HCT116 (cell line): ENCODE data around the gene MRPS23. TPM values are rescaled to one million over a fixed set of nuclear protein-coding genes. Genes with fewer than 3 reads are reported as not detected.

Source experiments
- ATAC-seq: fragments of 200-7000 bp; cut with Tn5 transposase; 2 replicates; pipeline ENCODE4 v1.9.1; 2020; ENCODE audit warnings: mild to moderate bottlenecking, moderate library complexity
- BruUV-seq: library from RNA; stranded (reverse); fragments of 400-500 nt; replicated peaks from 2 replicates; lab custom pipeline; 2021; lab: Mats Ljungman, UMichigan
- CTCF ChIA-PET: fragments of 300-600 bp; sonication (Branson Sonifier 250); formaldehyde crosslinking; loops from one replicate; lab custom pipeline; 2021; ENCODE audit warnings: antibody characterized with exemption; lab: Charles Lee
- POLR2A ChIA-PET: fragments of 300-600, 350-600 bp; sonication (Branson Sonifier 250); formaldehyde crosslinking; loops from one replicate; lab custom pipeline; 2021; ENCODE audit warnings: antibody characterized with exemption; lab: Charles Lee
- RAD21 ChIA-PET, 2 experiments: fragments of 300-600 bp; sonication (Branson Sonifier 250); formaldehyde crosslinking; loops; one replicate each; lab custom pipeline; 2023; ENCODE audit warnings: low total read pairs in 2 of 2; ENCODE audit not compliant: uncharacterized antibody in 2 of 2, unreplicated experiment in 2 of 2, low non-redundant PET in 1 of 2; lab: Charles Lee
- DNase-seq: peaks from one replicate; pipeline ENCODE4 v3.0.0-alpha.2; 2010; ENCODE audit warnings: low read depth, low spot score
- H2AFZ ChIP-seq: fragments of 200-600 bp; shearing (Covaris generic), sonication (generic); 2 replicates; pipeline ENCODE4 v1.6.1; 2017; ENCODE audit warnings: low read depth, mixed run types, mixed read lengths, antibody characterized with exemption, low read length; ENCODE audit not compliant: poor library complexity, severe bottlenecking
- H3K27ac ChIP-seq: 2 replicates; pipeline ENCODE4 v1.5.1; 2012; ENCODE audit warnings: low read depth, low read length
- H3K27me3 ChIP-seq: fragments of 200-600 bp; sonication (generic); 2 replicates; pipeline ENCODE4 v1.6.1; 2016; ENCODE audit warnings: mixed run types, low read length, mixed read lengths; ENCODE audit not compliant: insufficient read depth
- H3K36me3 ChIP-seq, 2 experiments: fragments of 200-500 bp in 1 of 2; fragments of 200-600 bp in 1 of 2; sonication (Bioruptor generic) in 1 of 2; sonication (generic) in 1 of 2; 2 replicates each; pipeline versions ENCODE4 v1.5.1 to v1.6.1; 2014 to 2016; ENCODE audit warnings: low read length in 2 of 2, inconsistent platforms in 1 of 2, mixed read lengths in 1 of 2, mixed run types in 1 of 2; ENCODE audit not compliant: insufficient read depth in 2 of 2, control insufficient read depth in 1 of 2
- H3K4me1 ChIP-seq, 2 experiments: fragments of 200-600 bp in 1 of 2; sonication (generic) in 1 of 2; 2 replicates each; pipeline versions ENCODE4 v1.5.1 to v1.6.1; 2012 to 2017; ENCODE audit warnings: low read length in 2 of 2, inconsistent platforms in 1 of 2, mild to moderate bottlenecking in 1 of 2, mixed read lengths in 1 of 2, mixed run types in 1 of 2, moderate library complexity in 1 of 2; ENCODE audit not compliant: insufficient read depth in 2 of 2, control insufficient read depth in 1 of 2
- H3K4me2 ChIP-seq: fragments of 200-600 bp; sonication (generic); 2 replicates; pipeline ENCODE4 v1.6.1; 2017; ENCODE audit warnings: mixed run types, low read length, mixed read lengths
- H3K4me3 ChIP-seq, 2 experiments: fragments of 200-600 bp in 1 of 2; sonication (generic) in 1 of 2; replicated peaks in 1 of 2; 2 replicates each; pipeline ENCODE4 v1.5.1; 2011 to 2016; ENCODE audit warnings: low read length in 2 of 2, control low read depth in 1 of 2, low read depth in 1 of 2, mild to moderate bottlenecking in 1 of 2, mixed read lengths in 1 of 2, mixed run types in 1 of 2
- H3K79me2 ChIP-seq: fragments of 200-600 bp; sonication (generic); 2 replicates; pipeline ENCODE4 v1.6.1; 2017; ENCODE audit warnings: mild to moderate bottlenecking, mixed run types, low read length, moderate library complexity, mixed read lengths; ENCODE audit not compliant: insufficient read depth
- H3K9ac ChIP-seq: fragments of 200-600 bp; sonication (generic); 2 replicates; pipeline ENCODE4 v1.6.1; 2016; ENCODE audit warnings: low read length, mixed read lengths
- H3K9me2 ChIP-seq: fragments of 200-600 bp; sonication (generic), shearing (Covaris generic); 2 replicates; pipeline ENCODE4 v1.6.1; 2017; ENCODE audit warnings: mixed run types, mild to moderate bottlenecking, moderate library complexity; ENCODE audit not compliant: insufficient read depth
- H3K9me3 ChIP-seq, 2 experiments: fragments of 200-500 bp in 1 of 2; fragments of 200-600 bp in 1 of 2; sonication (Bioruptor generic) in 1 of 2; sonication (generic) in 1 of 2; 2 replicates each; pipeline ENCODE4 v1.6.1; 2014 to 2017; ENCODE audit warnings: low read length in 2 of 2, mixed read lengths in 2 of 2, inconsistent platforms in 1 of 2, low read depth in 1 of 2, mild to moderate bottlenecking in 1 of 2, mixed run types in 1 of 2, moderate library complexity in 1 of 2; ENCODE audit not compliant: control insufficient read depth in 1 of 2, insufficient read depth in 1 of 2
- H4K20me1 ChIP-seq: fragments of 200-600 bp; sonication (generic), shearing (Covaris generic); 2 replicates; pipeline ENCODE4 v1.6.1; 2017; ENCODE audit warnings: mixed run types, mild to moderate bottlenecking, moderate library complexity; ENCODE audit not compliant: insufficient read depth
- CEBPB ChIP-seq: IDR thresholded peaks from 2 replicates; pipeline ENCODE4 v1.6.1; 2012; ENCODE audit warnings: low read depth
- ELF1 ChIP-seq: IDR thresholded peaks from 2 replicates; pipeline ENCODE4 v1.6.1; 2012; ENCODE audit warnings: low read depth, borderline replicate concordance
- POLR2AphosphoS5 ChIP-seq: IDR thresholded peaks from 2 replicates; pipeline ENCODE4 v1.6.1; 2011; ENCODE audit warnings: mild to moderate bottlenecking, low read depth, low read length, moderate library complexity
- intact Hi-C: fragments of 100-400 bp; cut with micrococcal nuclease; formaldehyde crosslinking; loops from 2 replicates; pipeline ENCODE4 v1.10.0; 2022
- total RNA-seq: library from RNA; stranded (reverse); gene quantifications from one replicate; pipeline ENCODE4 v1.2.1, GENCODE V29; 2021; ENCODE audit not compliant: unreplicated experiment

MRPS23 gene
- total RNA-seq, 1 experiment from 2014 or later, result 109 TPM

- H3K27me3 ChIP-seq, result no peaks in the 10 kb centered on the region
- H4K20me1 ChIP-seq, result no peaks in the 10 kb centered on the region
- no peak overlapping the region for H2AFZ ChIP-seq
- ChIA-PET CTCF (interaction anchor here (0.8 to 5.0 kb wide), 6 partner anchors 11 to 129 kb away, joined by 3 to 36 read pairs (median 7); no protein-coding TSS in a partner anchor), RAD21 (interaction anchor here (0.5 to 1.9 kb wide), 4 partner anchors 9 to 116 kb away, joined by 3 to 6 read pairs (median 4); no protein-coding TSS in a partner anchor), POLR2A (interaction anchor here (0.6 to 3.0 kb wide), 5 partner anchors 9 to 86 kb away, joined by 3 to 25 read pairs (median 9); no protein-coding TSS in a partner anchor)
- DNase-seq (no peak), ATAC-seq (no peak)
- peaks cover 59 to 93% of the 10 kb centered on the region in 2 experiments for H3K4me1 ChIP-seq
- TF ChIP-seq POLR2AphosphoS5 (no peak), CEBPB (no peak)
- H3K9me3 ChIP-seq, result no peaks in the 10 kb centered on the region
- peaks cover 4% of the 10 kb centered on the region; the same call in 1 of the 2 replicates for H3K79me2 ChIP-seq
- H3K9ac ChIP-seq, result peak overlapping the region; percentile 24
- intact Hi-C loops, result no loop called here
- no TSS peak for BruUV-seq
- no peaks in the 10 kb centered on the region for H3K9me2 ChIP-seq
- peak overlapping the region; percentile 40 for H3K4me2 ChIP-seq
- H3K27ac ChIP-seq, result no peak overlapping the region
- H3K36me3 ChIP-seq, result peaks cover 2 to 37% of the 10 kb centered on the region in 2 experiments; a peak in 2 of 4 replicates
- H3K4me3 ChIP-seq, result no peak overlapping the region
Measured at GRCh38 chr17:57870283-57870635, 20.4 kb upstream of the MRPS23 start.

GRCh38 chr17:57869617-57870282, 19.9 kb upstream of the MRPS23 start:
- H3K9me2 ChIP-seq, result no peaks in the 10 kb centered on the region
- TF ChIP-seq ELF1, result no peak
- TF ChIP-seq, all 23 proteins: peak for 0
- no peaks in the 10 kb centered on the region for H3K27me3 ChIP-seq
- no peak overlapping the region for H2AFZ ChIP-seq
- H3K4me1 ChIP-seq, result peaks cover 54 to 90% of the 10 kb centered on the region in 2 experiments
- H3K27ac ChIP-seq, result 0 out of 2 replicates have a peak overlapping the region, but pooled peaks have one; percentile 77
- no peak overlapping the region for H3K4me3 ChIP-seq
- ATAC-seq (no peak), DNase-seq (no peak)
- no peaks in the 10 kb centered on the region for H4K20me1 ChIP-seq
- H3K9ac ChIP-seq, result peak overlapping the region; percentile 24
- peak overlapping the region; percentile 40 for H3K4me2 ChIP-seq
- ChIA-PET RAD21 (interaction anchor here (0.5 to 1.9 kb wide), 4 partner anchors 9 to 116 kb away, joined by 3 to 7 read pairs (median 4); no protein-coding TSS in a partner anchor), POLR2A (interaction anchor here (1.0 to 3.0 kb wide), 4 partner anchors 9 to 83 kb away, joined by 9 to 25 read pairs (median 10); no protein-coding TSS in a partner anchor), CTCF (interaction anchor here (0.8 to 5.0 kb wide), 6 partner anchors 11 to 130 kb away, joined by 3 to 36 read pairs (median 7); no protein-coding TSS in a partner anchor)
- peaks cover 2 to 37% of the 10 kb centered on the region in 2 experiments; a peak in 2 of 4 replicates for H3K36me3 ChIP-seq
- H3K79me2 ChIP-seq, result no peaks in the 10 kb centered on the region; the same call in 1 of the 2 replicates
- intact Hi-C loops, result loop anchor here (2.0 kb wide), 1 partner anchor 79 kb away; no protein-coding TSS in a partner anchor
- H3K9me3 ChIP-seq, result no peaks in the 10 kb centered on the region
- TSS peak; percentile 10 for BruUV-seq
